Spleen (tissue), 7 donors: ENCODE results near the gene TMEM135.

ENCODE experiments used
- CTCF ChIP-seq, 11 experiments: fragments of 200-600 bp in 7 of 11; fragments of 450-650 bp in 4 of 11; sonication (generic) in 4 of 11; IDR thresholded peaks in 8 of 11; conservative IDR thresholded peaks in 3 of 11; 1 replicate in 7 of 11; 2 replicates in 4 of 11; pipeline versions ENCODE4 v1.4.0 to v1.8.0; 2016 to 2021; ENCODE audit warnings: antibody characterized with exemption in 11 of 11, inconsistent platforms in 4 of 11, mild to moderate bottlenecking in 1 of 11
- POLR2A ChIP-seq, 3 donors: fragments of 450-650 bp; IDR thresholded peaks; one replicate each; pipeline ENCODE4 v1.5.1; 2017; ENCODE audit warnings: antibody characterized with exemption in 3 of 3, mild to moderate bottlenecking in 1 of 3
- donor health status: DM: no; HTN: no; CAD: no; lungs with moderate emphysema.
- donor health status: DM: no; HTN: no; CAD: no.
- donor health status: DM: no; HTN: no; CAD: no.

GRCh38 chr11:87329172-87329571 is 291.4 kb downstream of the TMEM135 start:
- TF ChIP-seq POLR2A (IDR thresholded peaks at IDR 0.05) (no peak), CTCF (IDR thresholded peaks at IDR 0.05 in 8 of 11, conservative IDR thresholded peaks at IDR 0.05 in 3 of 11) (no peak)
